ENCODE measurements around the gene GPX6.

DNA sequence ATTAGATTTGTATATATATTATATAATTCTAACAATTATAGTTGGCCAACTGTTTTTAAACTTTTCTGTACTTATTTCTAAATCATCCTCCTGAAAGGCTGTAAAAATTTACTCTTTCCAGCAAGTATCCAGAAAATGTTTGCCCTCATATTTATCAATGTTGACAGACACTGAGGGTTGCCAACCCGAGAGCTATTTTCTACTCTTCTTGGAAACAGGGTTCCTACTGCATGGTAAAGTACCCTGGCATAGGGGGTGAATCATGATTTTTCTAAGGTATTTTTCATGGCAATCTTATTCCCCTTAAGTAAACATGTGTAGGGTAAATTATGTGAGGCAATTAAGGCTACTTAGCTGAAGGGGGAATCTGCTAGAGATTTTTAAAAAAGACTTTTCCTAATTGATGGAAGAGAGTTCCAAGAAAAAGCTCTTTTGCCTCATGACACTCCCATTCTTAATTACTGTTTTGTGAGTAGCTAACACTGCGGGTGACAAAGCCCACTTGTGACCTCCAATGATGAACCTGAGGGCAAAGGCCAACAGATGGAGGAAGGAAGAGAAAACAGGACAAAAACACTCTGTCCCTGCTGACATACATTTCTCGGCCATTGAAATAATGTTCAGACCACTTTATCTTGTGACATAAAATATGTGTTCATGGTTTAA, 48.0 kb upstream of the GPX6 start:
- TF ChIP-seq, protein P1, sequence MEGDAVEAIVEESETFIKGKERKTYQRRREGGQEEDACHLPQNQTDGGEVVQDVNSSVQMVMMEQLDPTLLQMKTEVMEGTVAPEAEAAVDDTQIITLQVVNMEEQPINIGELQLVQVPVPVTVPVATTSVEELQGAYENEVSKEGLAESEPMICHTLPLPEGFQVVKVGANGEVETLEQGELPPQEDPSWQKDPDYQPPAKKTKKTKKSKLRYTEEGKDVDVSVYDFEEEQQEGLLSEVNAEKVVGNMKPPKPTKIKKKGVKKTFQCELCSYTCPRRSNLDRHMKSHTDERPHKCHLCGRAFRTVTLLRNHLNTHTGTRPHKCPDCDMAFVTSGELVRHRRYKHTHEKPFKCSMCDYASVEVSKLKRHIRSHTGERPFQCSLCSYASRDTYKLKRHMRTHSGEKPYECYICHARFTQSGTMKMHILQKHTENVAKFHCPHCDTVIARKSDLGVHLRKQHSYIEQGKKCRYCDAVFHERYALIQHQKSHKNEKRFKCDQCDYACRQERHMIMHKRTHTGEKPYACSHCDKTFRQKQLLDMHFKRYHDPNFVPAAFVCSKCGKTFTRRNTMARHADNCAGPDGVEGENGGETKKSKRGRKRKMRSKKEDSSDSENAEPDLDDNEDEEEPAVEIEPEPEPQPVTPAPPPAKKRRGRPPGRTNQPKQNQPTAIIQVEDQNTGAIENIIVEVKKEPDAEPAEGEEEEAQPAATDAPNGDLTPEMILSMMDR (IDR thresholded peaks at IDR 0.05; ENCODE audit: insufficient read depth, low read length, poor library complexity, severe bottlenecking): no peak
- no peak for TF ChIP-seq EZH2phosphoT487 (conservative IDR thresholded peaks at IDR 0.05; ENCODE audit: low read length)
